Karpas-422 (cell line): ENCODE measurements around the gene ZNF341. TPM values are rescaled to one million over a fixed set of nuclear protein-coding genes. Genes with fewer than 3 reads are reported as not detected.
A peak's percentile ranks its signal among the peaks of the same experiment; 100 is the strongest.

Source experiments
- DNase-seq: peaks from one replicate; pipeline ENCODE4 v3.0.0-alpha.2; 2015
- H2AFZ ChIP-seq: fragments of 200-600 bp; sonication (generic); 2 replicates; pipeline ENCODE4 v1.6.1; 2014; ENCODE audit warnings: antibody characterized with exemption, low read length, mixed read lengths
- H3K27ac ChIP-seq: fragments of 200-600 bp; sonication (generic); 2 replicates; pipeline ENCODE4 v1.5.1; 2014; ENCODE audit warnings: mild to moderate bottlenecking, low read length, moderate library complexity
- H3K27me3 ChIP-seq: fragments of 200-600 bp; sonication (generic); 2 replicates; pipeline ENCODE4 v1.6.1; 2014; ENCODE audit warnings: low read length, mixed read lengths
- H3K36me3 ChIP-seq: fragments of 200-600 bp; sonication (generic); 2 replicates; pipeline ENCODE4 v1.6.1; 2014; ENCODE audit warnings: low read length, mixed read lengths; ENCODE audit not compliant: insufficient read depth
- H3K4me1 ChIP-seq: fragments of 200-600 bp; sonication (generic); 2 replicates; pipeline ENCODE4 v1.6.1; 2014; ENCODE audit warnings: mild to moderate bottlenecking, low read length, mixed read lengths
- H3K4me2 ChIP-seq: fragments of 200-600 bp; sonication (generic); 2 replicates; pipeline ENCODE4 v1.6.1; 2014; ENCODE audit warnings: low read length, low read depth, mild to moderate bottlenecking; ENCODE audit not compliant: poor library complexity, severe bottlenecking
- H3K4me3 ChIP-seq: fragments of 200-600 bp; sonication (generic); 2 replicates; pipeline ENCODE4 v1.5.1; 2014; ENCODE audit warnings: mild to moderate bottlenecking, antibody characterized with exemption, low read length, mixed read lengths
- H3K79me2 ChIP-seq: fragments of 200-600 bp; sonication (generic); 2 replicates; pipeline ENCODE4 v1.6.1; 2014; ENCODE audit warnings: mild to moderate bottlenecking, low read length, mixed read lengths
- H3K9ac ChIP-seq: fragments of 200-600 bp; sonication (generic); 2 replicates; pipeline ENCODE4 v1.6.0; 2014; ENCODE audit warnings: low read length
- H3K9me2 ChIP-seq: fragments of 200-600 bp; sonication (generic), shearing (Covaris generic); replicated peaks from 2 replicates; pipeline ENCODE4 v1.6.0; 2014; ENCODE audit warnings: mild to moderate bottlenecking, low read length, moderate library complexity; ENCODE audit not compliant: insufficient read depth
- H3K9me3 ChIP-seq: fragments of 300-700, 200-600 bp; sonication (generic); 2 replicates; pipeline ENCODE4 v1.6.1; 2014; ENCODE audit warnings: low read length, mixed read lengths
- H4K20me1 ChIP-seq: fragments of 200-600 bp; sonication (generic); 2 replicates; pipeline ENCODE4 v1.6.1; 2014; ENCODE audit warnings: mild to moderate bottlenecking, antibody characterized with exemption, low read length, low read depth; ENCODE audit not compliant: insufficient read depth
- total RNA-seq: library from RNA; depleted of rRNA; stranded (reverse); fragments of >200 nt; shearing (Covaris generic); gene quantifications from 2 replicates; pipeline ENCODE4 v1.2.3, GENCODE V29; 2014; ENCODE audit warnings: low replicate concordance

Gene ZNF341
- total RNA-seq, 1 experiment from 2014 or later: 3.0 TPM

GRCh38 chr20:33719989-33720709 is 11.6 kb upstream of the ZNF341 start, which contains the start of gene PXMP4:
PXMP4 (minus strand) TSS chr20:33720310; CDS start chr20:33720207, 103 bp downstream.
- peak; percentile 95 for DNase-seq
- Histone ChIP-seq H3K27me3 (no peaks in the 10 kb centered on the region), H3K79me2 (0 out of 2 replicates have a peak, but pooled peaks cover 6% of the 10 kb centered on the region), H3K4me1 (peaks cover 10% of the 10 kb centered on the region), H3K9ac (peak within 1 kb of the TSS; percentile 72), H3K4me2 (peak within 1 kb of the TSS; percentile 64), H2AFZ (no peak within 1 kb of the TSS; the same call in 1 of the 2 replicates), H4K20me1 (no peaks in the 10 kb centered on the region), H3K9me2 (no peaks in the 10 kb centered on the region), H3K9me3 (no peaks in the 10 kb centered on the region), H3K36me3 (no peaks in the 10 kb centered on the region), H3K4me3 (peak within 1 kb of the TSS; percentile 77), H3K27ac (no peak within 1 kb of the TSS)

GRCh38 chr20:33721391-33722140 is 10.2 kb upstream of the ZNF341 start:
- H3K27ac ChIP-seq: no peak overlapping the region

GRCh38 chr20:33724439-33725094 is 7.2 kb upstream of the ZNF341 start:
- Histone ChIP-seq H3K79me2 (no peaks in the 10 kb centered on the region), H3K27ac (no peak overlapping the region), H4K20me1 (no peaks in the 10 kb centered on the region), H3K27me3 (no peaks in the 10 kb centered on the region), H2AFZ (peak overlapping the region; percentile 73; the same call in 1 of the 2 replicates), H3K9ac (no peak overlapping the region), H3K4me2 (no peak overlapping the region), H3K4me1 (peaks cover 4% of the 10 kb centered on the region), H3K4me3 (no peak overlapping the region), H3K9me2 (no peaks in the 10 kb centered on the region), H3K36me3 (no peaks in the 10 kb centered on the region), H3K9me3 (no peaks in the 10 kb centered on the region)
- no peak for DNase-seq

More at GRCh38 chr20:33721391-33722140, 10.2 kb upstream of the ZNF341 start:
- H3K4me1 ChIP-seq: peaks cover 10% of the 10 kb centered on the region
- no peak for DNase-seq
- H2AFZ ChIP-seq: no peak overlapping the region
- no peak overlapping the region for H3K9ac ChIP-seq
- no peaks in the 10 kb centered on the region for H3K36me3 ChIP-seq
- no peaks in the 10 kb centered on the region for H3K27me3 ChIP-seq
- H3K4me3 ChIP-seq: no peak overlapping the region
- H4K20me1 ChIP-seq: no peaks in the 10 kb centered on the region
- H3K4me2 ChIP-seq: no peak overlapping the region
- no peaks in the 10 kb centered on the region for H3K9me2 ChIP-seq
- H3K9me3 ChIP-seq: no peaks in the 10 kb centered on the region
- 0 out of 2 replicates have a peak, but pooled peaks cover 6% of the 10 kb centered on the region for H3K79me2 ChIP-seq

- Histone ChIP-seq H3K9me2 (no peaks in the 10 kb centered on the region), H3K27ac (no peak overlapping the region), H3K4me1 (peaks cover 4% of the 10 kb centered on the region), H3K4me2 (no peak overlapping the region), H2AFZ (no peak overlapping the region), H3K27me3 (no peaks in the 10 kb centered on the region), H3K36me3 (no peaks in the 10 kb centered on the region), H4K20me1 (no peaks in the 10 kb centered on the region), H3K9ac (no peak overlapping the region), H3K4me3 (no peak overlapping the region), H3K9me3 (no peaks in the 10 kb centered on the region), H3K79me2 (no peaks in the 10 kb centered on the region)
- no peak for DNase-seq
Observed at GRCh38 chr20:33725607-33726264, 6.1 kb upstream of the ZNF341 start.

- Histone ChIP-seq H3K4me3 (no peak overlapping the region), H3K9me3 (no peaks in the 10 kb centered on the region), H3K36me3 (no peaks in the 10 kb centered on the region), H3K79me2 (no peaks in the 10 kb centered on the region), H3K4me1 (peaks cover 10% of the 10 kb centered on the region), H3K27me3 (no peaks in the 10 kb centered on the region), H4K20me1 (no peaks in the 10 kb centered on the region), H2AFZ (no peak overlapping the region), H3K9me2 (no peaks in the 10 kb centered on the region), H3K27ac (no peak overlapping the region), H3K4me2 (no peak overlapping the region), H3K9ac (no peak overlapping the region)
- no peak for DNase-seq
Observed at GRCh38 chr20:33727115-33727479, 4.7 kb upstream of the ZNF341 start.

GRCh38 chr20:33727806-33728205 is 4.0 kb upstream of the ZNF341 start:
- no peaks in the 10 kb centered on the region for H3K9me2 ChIP-seq
- no peak overlapping the region for H3K27ac ChIP-seq
- H2AFZ ChIP-seq: no peak overlapping the region
- H3K9ac ChIP-seq: no peak overlapping the region
- H3K4me3 ChIP-seq: no peak overlapping the region
- H3K4me2 ChIP-seq: no peak overlapping the region
- no peaks in the 10 kb centered on the region for H3K79me2 ChIP-seq
- no peaks in the 10 kb centered on the region for H4K20me1 ChIP-seq
- no peaks in the 10 kb centered on the region for H3K36me3 ChIP-seq
- peaks cover 16% of the 10 kb centered on the region for H3K4me1 ChIP-seq
- H3K9me3 ChIP-seq: no peaks in the 10 kb centered on the region
- H3K27me3 ChIP-seq: no peaks in the 10 kb centered on the region
- DNase-seq: no peak

- Histone ChIP-seq H3K4me1 (peaks cover 23% of the 10 kb centered on the region), H3K9me3 (no peaks in the 10 kb centered on the region), H3K79me2 (no peaks in the 10 kb centered on the region), H3K9ac (no peak overlapping the region), H3K4me2 (no peak overlapping the region), H3K9me2 (no peaks in the 10 kb centered on the region), H3K27me3 (no peaks in the 10 kb centered on the region), H3K4me3 (no peak overlapping the region), H3K27ac (no peak overlapping the region), H3K36me3 (no peaks in the 10 kb centered on the region), H4K20me1 (no peaks in the 10 kb centered on the region), H2AFZ (no peak overlapping the region)
- DNase-seq: no peak
Observed at GRCh38 chr20:33728463-33728862, 3.3 kb upstream of the ZNF341 start.
